ENCODE data around the gene GRIA3.

- TF ChIP-seq CTCF (IDR thresholded peaks at IDR 0.05): no peak
- TF ChIP-seq EZH2phosphoT487 (IDR thresholded peaks at IDR 0.05): no peak
Observed at GRCh38 chrX:123330229-123330942, 146.3 kb downstream of the GRIA3 start.

All from neural progenitor cell (in vitro differentiated cells).